Activated gamma-delta T cell (primary cell): Measurements from ENCODE around the gene PTPRC.

Source experiments
- DNase-seq: peaks from one replicate; lab custom pipeline; 2025; lab: John Stamatoyannopoulos, UW

PTPRC gene

GRCh38 chr1:198700016-198700392, 61.2 kb downstream of the PTPRC start:
- no peak for DNase-seq

- no peak for DNase-seq
Observed at GRCh38 chr1:198700396-198700795, 61.6 kb downstream of the PTPRC start.

- DNase-seq, result no peak
Observed at GRCh38 chr1:198701250-198701649, 62.4 kb downstream of the PTPRC start.

DNA sequence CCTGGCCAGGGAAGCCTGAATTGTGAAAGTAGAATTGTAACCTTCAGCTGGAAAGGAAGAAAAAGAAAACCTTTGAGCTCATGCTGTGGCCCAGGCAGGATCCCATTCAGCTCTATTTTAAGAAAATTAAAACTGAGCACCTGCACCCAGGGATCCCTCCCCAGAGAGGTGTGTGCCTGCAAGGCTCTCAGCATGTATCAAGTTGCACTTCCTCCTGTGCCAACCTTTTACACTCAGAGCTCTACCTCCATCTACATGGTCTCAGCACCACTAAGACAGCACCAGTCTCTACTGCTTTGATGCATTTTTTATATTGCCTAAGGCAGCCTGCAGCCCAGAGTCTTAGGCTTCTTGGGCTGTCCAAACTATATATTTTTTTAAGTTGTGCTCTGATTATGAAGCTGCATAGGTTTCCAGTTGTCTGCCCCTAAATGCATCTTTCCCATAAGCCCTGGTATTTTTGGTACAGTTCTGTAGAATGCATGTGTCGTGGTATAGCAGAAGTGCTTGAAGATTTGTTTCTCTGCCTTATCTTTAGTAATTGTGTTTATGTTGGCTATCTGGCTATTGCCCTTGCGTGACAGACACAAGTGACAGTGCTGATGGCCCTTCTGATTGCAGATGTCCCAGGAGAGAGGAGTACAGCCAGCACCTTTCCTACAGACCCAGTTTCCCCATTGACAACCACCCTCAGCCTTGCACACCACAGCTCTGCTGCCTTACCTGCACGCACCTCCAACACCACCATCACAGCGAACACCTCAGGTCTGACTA, 63.1 kb downstream of the PTPRC start:
- no peak for DNase-seq

DNA sequence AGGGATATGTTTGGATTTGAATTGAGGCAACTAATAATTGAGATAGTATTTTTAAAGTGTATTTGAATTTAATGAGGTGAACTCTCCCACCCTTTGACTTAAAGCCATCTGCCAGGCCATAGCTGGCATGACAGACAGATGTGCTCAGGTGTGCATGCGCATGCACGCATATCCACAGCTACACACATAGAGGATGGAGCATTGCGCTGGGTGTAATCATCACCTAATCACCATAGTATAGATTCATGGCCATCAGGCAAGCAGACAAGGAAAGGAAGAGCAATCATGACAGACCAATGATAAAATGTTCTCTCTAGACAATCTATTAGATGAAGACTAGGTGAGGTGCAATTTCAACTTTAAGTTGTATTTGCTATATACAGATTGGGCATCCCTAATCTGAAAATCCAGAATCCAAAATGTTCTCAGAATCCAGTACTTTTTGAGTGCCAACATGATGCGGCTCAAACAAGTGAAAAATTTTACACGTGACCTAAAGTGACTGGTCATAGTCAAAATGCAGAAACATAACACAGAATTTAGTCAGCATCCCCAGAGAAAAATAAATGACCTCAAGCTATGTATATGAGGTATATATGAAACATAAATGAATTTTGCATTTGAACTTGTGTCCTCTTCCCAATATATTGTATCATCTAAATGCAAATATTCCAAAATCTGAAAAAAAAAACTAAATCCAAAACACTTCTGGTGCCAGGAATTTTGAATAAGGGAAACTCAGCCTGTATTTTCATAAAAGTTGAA, 70.1 kb downstream of the PTPRC start:
- DNase-seq, result no peak

GRCh38 chr1:198711837-198712236, 73.0 kb downstream of the PTPRC start:
- no peak for DNase-seq

- no peak for DNase-seq
Observed at GRCh38 chr1:198713081-198713480, 74.2 kb downstream of the PTPRC start.

- no peak for DNase-seq
Observed at GRCh38 chr1:198714271-198714670, 75.4 kb downstream of the PTPRC start.

- DNase-seq, result no peak
Observed at GRCh38 chr1:198716051-198716450, 77.2 kb downstream of the PTPRC start.

DNA sequence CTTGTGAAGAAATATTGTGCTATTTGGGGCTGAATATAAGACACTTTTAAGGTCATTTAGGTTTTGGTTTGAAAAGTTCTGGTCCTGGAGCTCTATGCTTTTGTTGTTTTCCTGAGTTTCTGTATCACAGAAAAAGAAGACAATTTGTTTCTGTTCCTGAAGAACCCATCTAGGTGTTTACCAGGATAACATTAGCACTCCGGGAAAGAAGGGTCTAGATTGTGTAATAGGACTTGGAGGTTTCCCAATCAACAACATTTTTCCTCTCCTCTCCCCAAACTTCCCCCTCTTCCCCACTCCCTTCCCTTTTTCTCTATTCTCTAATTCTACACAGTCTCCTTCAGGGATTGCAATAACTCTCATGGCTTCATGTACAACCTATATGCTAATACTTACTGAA, 78.7 kb downstream of the PTPRC start:
- DNase-seq, result no peak

- DNase-seq, result no peak
Observed at GRCh38 chr1:198723127-198723526, 84.3 kb downstream of the PTPRC start.

DNA sequence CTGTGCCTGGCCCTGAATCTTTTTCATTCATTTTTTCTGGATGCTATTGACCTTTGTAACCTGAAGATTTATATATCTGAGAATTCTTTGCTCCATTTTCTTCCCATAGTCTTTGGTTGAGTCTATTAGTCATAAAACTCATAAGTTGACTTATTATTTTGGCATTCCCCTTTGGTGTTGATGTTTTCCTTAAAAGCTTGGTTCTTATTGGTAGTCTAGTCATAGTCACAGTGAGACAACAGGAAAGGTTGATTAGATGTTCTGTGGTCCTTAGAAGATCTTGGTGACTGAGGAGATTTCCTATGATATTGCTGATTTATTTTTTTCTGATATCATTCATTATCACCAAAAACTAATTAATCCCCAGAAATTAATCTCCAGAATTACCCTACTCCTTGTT, 86.2 kb downstream of the PTPRC start:
- no peak for DNase-seq

DNA sequence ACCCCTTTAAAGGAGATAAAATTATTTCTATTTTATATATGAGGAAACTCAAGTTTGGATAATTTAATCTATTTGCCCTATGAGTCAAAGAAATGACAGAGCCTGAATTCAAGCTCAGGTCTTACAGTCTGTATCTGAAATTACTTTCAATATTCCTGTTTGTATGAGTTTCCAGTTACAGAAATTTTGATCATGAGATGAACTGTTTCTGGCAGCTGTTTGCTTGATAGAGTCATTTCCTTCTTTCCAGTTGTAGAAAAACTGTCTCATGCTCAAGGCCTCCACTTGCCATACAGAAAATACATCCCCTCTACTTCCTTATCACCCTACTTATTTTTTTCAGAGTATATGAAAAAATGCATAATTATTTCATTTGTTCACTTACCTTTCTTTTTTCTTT, 87.6 kb downstream of the PTPRC start:
- DNase-seq, result no peak

GRCh38 chr1:198729195-198729863, 90.5 kb downstream of the PTPRC start:
- no peak for DNase-seq

GRCh38 chr1:198730952-198731351, 92.1 kb downstream of the PTPRC start:
- DNase-seq, result no peak

GRCh38 chr1:198734323-198735008, 95.6 kb downstream of the PTPRC start:
- no peak for DNase-seq

DNA sequence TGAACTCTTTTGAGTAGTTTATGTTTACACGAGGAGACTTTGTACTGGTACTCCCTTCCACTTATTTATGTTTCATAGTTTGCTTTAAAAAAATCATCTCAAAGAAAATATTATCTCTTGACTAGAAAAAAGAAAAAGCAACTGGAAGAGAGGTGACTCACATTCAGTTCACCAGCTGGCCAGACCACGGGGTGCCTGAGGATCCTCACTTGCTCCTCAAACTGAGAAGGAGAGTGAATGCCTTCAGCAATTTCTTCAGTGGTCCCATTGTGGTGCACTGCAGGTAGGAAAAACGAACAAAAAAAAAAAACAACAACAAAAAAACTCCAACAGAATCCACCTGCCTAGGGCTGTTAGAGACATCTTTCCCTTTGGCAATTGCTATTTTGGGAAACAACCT, 102.9 kb downstream of the PTPRC start:
- no peak for DNase-seq

- DNase-seq, result no peak
Observed at GRCh38 chr1:198747127-198747526, 108.3 kb downstream of the PTPRC start.

- DNase-seq, result no peak
Observed at GRCh38 chr1:198749279-198749678, 110.4 kb downstream of the PTPRC start.

DNA sequence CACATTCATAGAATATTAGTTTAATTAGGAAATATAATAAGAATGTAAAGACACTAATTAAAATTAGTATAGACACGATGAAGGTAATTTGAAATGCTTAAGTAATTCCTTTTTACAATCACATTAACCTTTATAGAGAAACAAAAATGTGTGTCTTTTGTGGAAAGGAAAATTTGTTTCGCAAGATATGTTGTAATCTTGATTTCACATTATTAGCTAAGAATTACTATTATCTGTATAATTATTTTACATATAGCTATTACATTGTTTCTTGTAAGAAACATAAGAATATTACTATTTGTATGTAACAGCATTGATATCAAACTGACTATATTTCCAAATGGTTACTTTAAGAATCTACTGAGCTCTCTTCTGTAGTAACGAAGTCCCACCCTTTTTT, 111.2 kb downstream of the PTPRC start:
- DNase-seq, result no peak

DNA sequence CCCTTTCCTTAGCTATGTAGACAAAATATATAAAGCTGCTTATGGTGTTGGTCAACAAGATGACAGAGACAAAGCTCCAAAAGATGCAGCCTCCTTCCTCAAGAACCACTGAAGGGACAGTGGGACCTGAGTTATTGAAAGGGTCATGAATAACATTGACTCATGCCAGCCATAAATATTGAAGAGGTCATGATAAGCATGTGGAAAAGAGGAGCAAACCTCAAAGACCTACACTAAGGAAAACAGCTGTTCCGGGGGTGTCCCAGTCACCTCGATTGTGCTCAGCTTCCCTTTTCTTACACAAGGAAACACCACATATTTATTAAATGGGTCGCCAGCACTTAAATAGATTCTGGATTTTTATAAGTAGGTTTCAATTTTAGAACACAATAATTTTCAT, 112.9 kb downstream of the PTPRC start:
- no peak for DNase-seq

GRCh38 chr1:198754670-198755069, 115.8 kb downstream of the PTPRC start:
- no peak for DNase-seq
